GM21390 (cell line): ENCODE measurements around the gene MORN2.

Experiments
- ATAC-seq: cut with Tn5 transposase; IDR thresholded peaks from one replicate; pipeline ENCODE4 v1.9.1; 2021; ENCODE audit not compliant: unreplicated experiment

MORN2 gene

GRCh38 chr2:38875576-38876367 is at the start of gene MORN2, which contains the start of gene DHX57:
Gene MORN2, plus strand, starts transcription at chr2:38875976.
Gene DHX57, minus strand, starts transcription at chr2:38875934. Its CDS starts 7,529 bp downstream, at chr2:38868405.
- peak; percentile 100 for ATAC-seq

GRCh38 chr2:38827539-38828145 is 48.1 kb upstream of the MORN2 start:
- ATAC-seq, result peak; percentile 63

GRCh38 chr2:38828460-38828859 is 47.3 kb upstream of the MORN2 start:
- ATAC-seq, result no peak

GRCh38 chr2:38829971-38830370 is 45.8 kb upstream of the MORN2 start:
- ATAC-seq, result no peak

- no peak for ATAC-seq
Measured at GRCh38 chr2:38830526-38831159, 45.1 kb upstream of the MORN2 start.

GRCh38 chr2:38835015-38835601 is 40.7 kb upstream of the MORN2 start:
- ATAC-seq, result no peak

- peak; percentile 96 for ATAC-seq
Measured at GRCh38 chr2:38835990-38836389, 39.8 kb upstream of the MORN2 start.

- peak; percentile 19 for ATAC-seq
Measured at GRCh38 chr2:38836791-38837190, 39.0 kb upstream of the MORN2 start.

- ATAC-seq, result peak; percentile 91
Measured at GRCh38 chr2:38850045-38850444, 25.7 kb upstream of the MORN2 start.

GRCh38 chr2:38856165-38856564 is 19.6 kb upstream of the MORN2 start:
- no peak for ATAC-seq

GRCh38 chr2:38862476-38862875 is 13.3 kb upstream of the MORN2 start:
- no peak for ATAC-seq

- ATAC-seq, result no peak
Measured at GRCh38 chr2:38863061-38863695, 12.6 kb upstream of the MORN2 start.

GRCh38 chr2:38866773-38867443 is 8.9 kb upstream of the MORN2 start:
- no peak for ATAC-seq

GRCh38 chr2:38871432-38871831 is 4.3 kb upstream of the MORN2 start:
- ATAC-seq, result no peak

GRCh38 chr2:38873763-38874162 is 2.0 kb upstream of the MORN2 start:
- ATAC-seq, result no peak

- ATAC-seq, result no peak
Measured at GRCh38 chr2:38875227-38875575, 575 bp upstream of the MORN2 start.

GRCh38 chr2:38876407-38876806 is 631 bp downstream of the MORN2 start:
- ATAC-seq, result no peak

GRCh38 chr2:38886063-38886462 is 10.3 kb downstream of the MORN2 start:
- ATAC-seq, result no peak

GRCh38 chr2:38887347-38887746 is 11.6 kb downstream of the MORN2 start:
- no peak for ATAC-seq

GRCh38 chr2:38887902-38888554 is 12.3 kb downstream of the MORN2 start:
- no peak for ATAC-seq
